RWPE2 (cell line): ENCODE measurements around the gene SELENOV.
A peak's percentile ranks its signal among the peaks of the same experiment; 100 is the strongest.

Source experiments
- ATAC-seq: fragments of 200-7000 bp; cut with Tn5 transposase; 3 replicates; pipeline ENCODE4 v1.9.1; 2021; ENCODE audit warnings: low read depth
- DNase-seq: peaks from one replicate; pipeline ENCODE4 v3.0.0-alpha.2; 2020; ENCODE audit warnings: low spot score
- H3K27ac ChIP-seq: fragments of 450-650 bp; 2 replicates; pipeline ENCODE4 v1.5.1; 2017; ENCODE audit warnings: mild to moderate bottlenecking; ENCODE audit not compliant: poor library complexity, severe bottlenecking
- H3K27me3 ChIP-seq: fragments of 250-450 bp; sonication (Bioruptor Pico); 2 replicates; pipeline ENCODE4 v1.5.1; 2021; ENCODE audit warnings: mild to moderate bottlenecking, moderate library complexity; ENCODE audit not compliant: insufficient read depth, poor library complexity, severe bottlenecking
- H3K36me3 ChIP-seq: fragments of 250-450 bp; sonication (Bioruptor Pico); 2 replicates; pipeline ENCODE4 v1.5.1; 2020; ENCODE audit warnings: low read depth, mild to moderate bottlenecking, moderate library complexity
- H3K4me1 ChIP-seq: fragments of 250-450 bp; sonication (Bioruptor Pico); 2 replicates; pipeline ENCODE4 v1.5.1; 2021; ENCODE audit warnings: mild to moderate bottlenecking, moderate library complexity; ENCODE audit not compliant: insufficient read depth, poor library complexity, severe bottlenecking
- H3K4me3 ChIP-seq: fragments of 250-450 bp; sonication (Bioruptor Pico); 2 replicates; pipeline ENCODE4 v1.5.1; 2021; ENCODE audit warnings: mild to moderate bottlenecking, moderate library complexity; ENCODE audit not compliant: severe bottlenecking
- H3K9me3 ChIP-seq: fragments of 250-450 bp; sonication (Bioruptor Pico); 2 replicates; pipeline ENCODE4 v1.5.1; 2021; ENCODE audit warnings: mild to moderate bottlenecking, moderate library complexity; ENCODE audit not compliant: severe bottlenecking
- CTCF ChIP-seq: fragments of 450-650 bp; IDR thresholded peaks from one replicate; pipeline ENCODE4 v1.5.1; 2017; ENCODE audit warnings: mild to moderate bottlenecking, moderate library complexity; ENCODE audit not compliant: poor library complexity, severe bottlenecking

SELENOV gene

GRCh38 chr19:39501340-39501739, 13.6 kb upstream of the SELENOV start:
- DNase-seq (no peak), ATAC-seq (no peak)
- Histone ChIP-seq H3K4me3 (no peak overlapping the region), H3K27me3 (peaks cover 33% of the 10 kb centered on the region), H3K27ac (no peak overlapping the region), H3K9me3 (no peaks in the 10 kb centered on the region), H3K36me3 (no peaks in the 10 kb centered on the region), H3K4me1 (no peaks in the 10 kb centered on the region)
- TF ChIP-seq CTCF = no peak

GRCh38 chr19:39502640-39503417, 12.1 kb upstream of the SELENOV start:
- ATAC-seq (0 out of 3 replicates have a peak, but pooled peaks have one; percentile 4), DNase-seq (no peak)
- H3K4me3 ChIP-seq = no peak overlapping the region
- no peaks in the 10 kb centered on the region for H3K9me3 ChIP-seq
- no peaks in the 10 kb centered on the region for H3K36me3 ChIP-seq
- H3K4me1 ChIP-seq = no peaks in the 10 kb centered on the region
- peak; percentile 87 for TF ChIP-seq CTCF
- H3K27me3 ChIP-seq = peaks cover 26% of the 10 kb centered on the region
- no peak overlapping the region for H3K27ac ChIP-seq

- TF ChIP-seq CTCF = no peak
- Histone ChIP-seq H3K27me3 (no peaks in the 10 kb centered on the region), H3K4me1 (no peaks in the 10 kb centered on the region), H3K4me3 (peak overlapping the region; percentile 69), H3K36me3 (no peaks in the 10 kb centered on the region), H3K9me3 (no peaks in the 10 kb centered on the region), H3K27ac (no peak overlapping the region)
- ATAC-seq (no peak), DNase-seq (no peak)
Measured at GRCh38 chr19:39506598-39506943, 8.4 kb upstream of the SELENOV start.

- Histone ChIP-seq H3K27me3 (no peaks in the 10 kb centered on the region), H3K9me3 (no peaks in the 10 kb centered on the region), H3K4me1 (no peaks in the 10 kb centered on the region), H3K36me3 (no peaks in the 10 kb centered on the region), H3K27ac (no peak overlapping the region), H3K4me3 (peak overlapping the region; percentile 69)
- ATAC-seq = peak; percentile 79
- DNase-seq = no peak
- no peak for TF ChIP-seq CTCF
Measured at GRCh38 chr19:39506944-39507714, 7.8 kb upstream of the SELENOV start.
